ENCODE results near the gene TOMM70. TPM values are rescaled to one million over a fixed set of nuclear protein-coding genes. Genes with fewer than 3 reads are reported as not detected.

TOMM70 gene
- total and polyA plus RNA-seq, 10 donors = 10.6 to 37.2 (median 30.4) TPM

GRCh38 chr3:100425316-100425715 is 24.4 kb upstream of the TOMM70 start:
- no peak for DNase-seq
- Histone ChIP-seq H3K36me3 (no peaks in the 10 kb centered on the region), H3K27me3 (replicated peaks in 1 of 7) (no peaks in the 10 kb centered on the region), H3K9me3 (no peaks in the 10 kb centered on the region), H3K4me1 (no peaks in the 10 kb centered on the region), H3K4me3 (no peak overlapping the region), H3K27ac (no peak overlapping the region)
- TF ChIP-seq CTCF (IDR thresholded peaks at IDR 0.05 in 8 of 11, conservative IDR thresholded peaks at IDR 0.05 in 3 of 11) (no peak), POLR2AphosphoS5 (IDR thresholded peaks at IDR 0.05) (no peak), POLR2A (IDR thresholded peaks at IDR 0.05) (no peak)
- intact Hi-C loops (cut with DNase I; ENCODE audit: low total_unique reads) = no loop called here
- WGBS, 5 donors = 74 to 100% (median 88%) methylated on average over 1 of the region's 1 CpG

GRCh38 chr3:100424261-100424660 is 23.4 kb upstream of the TOMM70 start:
- intact Hi-C loops (cut with DNase I; ENCODE audit: low total_unique reads) = no loop called here
- no peak for TF ChIP-seq POLR2AphosphoS5 (IDR thresholded peaks at IDR 0.05)
- TF ChIP-seq POLR2A (IDR thresholded peaks at IDR 0.05) = no peak
- no peak for TF ChIP-seq CTCF (IDR thresholded peaks at IDR 0.05 in 8 of 11, conservative IDR thresholded peaks at IDR 0.05 in 3 of 11)
- Histone ChIP-seq H3K4me1 (peaks cover 0 to 6% (median 0%) of the 10 kb centered on the region in 6 donors), H3K9me3 (no peaks in the 10 kb centered on the region), H3K4me3 (no peak overlapping the region), H3K27me3 (replicated peaks in 1 of 7) (no peaks in the 10 kb centered on the region), H3K27ac (no peak overlapping the region), H3K36me3 (no peaks in the 10 kb centered on the region)
- WGBS, 5 donors = 87 to 94% (median 91%) methylated on average over 2 of the region's 2 CpGs
- no peak for DNase-seq

GRCh38 chr3:100423611-100424010 is 22.7 kb upstream of the TOMM70 start:
- DNase-seq = no peak
- H3K27me3 ChIP-seq (replicated peaks in 1 of 7) = no peaks in the 10 kb centered on the region
- intact Hi-C loops (cut with DNase I; ENCODE audit: low total_unique reads) = no loop called here

GRCh38 chr3:100420885-100421284 is 20.0 kb upstream of the TOMM70 start:
- H3K27me3 ChIP-seq (replicated peaks in 1 of 7) = no peaks in the 10 kb centered on the region
- intact Hi-C loops (cut with DNase I; ENCODE audit: low total_unique reads) = no loop called here
- TF ChIP-seq POLR2AphosphoS5 (IDR thresholded peaks at IDR 0.05) = no peak
- TF ChIP-seq CTCF (IDR thresholded peaks at IDR 0.05 in 8 of 11, conservative IDR thresholded peaks at IDR 0.05 in 3 of 11) = no peak
- TF ChIP-seq POLR2A (IDR thresholded peaks at IDR 0.05) = no peak
- no peaks in the 10 kb centered on the region for H3K36me3 ChIP-seq
- H3K27ac ChIP-seq = no peak overlapping the region
- WGBS, 5 donors = 70 to 92% (median 86%) methylated on average over 2 of the region's 2 CpGs
- no peaks in the 10 kb centered on the region for H3K9me3 ChIP-seq
- DNase-seq = no peak
- H3K4me3 ChIP-seq = no peak overlapping the region
- H3K4me1 ChIP-seq = peaks cover 0 to 7% (median 0%) of the 10 kb centered on the region in 6 donors

More at GRCh38 chr3:100423611-100424010, 22.7 kb upstream of the TOMM70 start:
- H3K36me3 ChIP-seq = no peaks in the 10 kb centered on the region
- no peaks in the 10 kb centered on the region for H3K9me3 ChIP-seq
- TF ChIP-seq POLR2AphosphoS5 (IDR thresholded peaks at IDR 0.05) = no peak
- H3K4me1 ChIP-seq = peaks cover 0 to 7% (median 0%) of the 10 kb centered on the region in 6 donors
- H3K27ac ChIP-seq = no peak overlapping the region
- WGBS, 5 donors = 94 to 96% (median 95%) methylated on average over 5 of the region's 5 CpGs
- no peak overlapping the region for H3K4me3 ChIP-seq

GRCh38 chr3:100419406-100419805 is 18.5 kb upstream of the TOMM70 start:
- intact Hi-C loops (cut with DNase I; ENCODE audit: low total_unique reads) = no loop called here
- peaks cover 0 to 7% (median 0%) of the 10 kb centered on the region in 6 donors for H3K4me1 ChIP-seq
- no peak overlapping the region for H3K27ac ChIP-seq
- no peak overlapping the region for H3K4me3 ChIP-seq
- no peak for DNase-seq
- H3K9me3 ChIP-seq = no peaks in the 10 kb centered on the region
- no peaks in the 10 kb centered on the region for H3K27me3 ChIP-seq (replicated peaks in 1 of 7)
- no peak for TF ChIP-seq CTCF (IDR thresholded peaks at IDR 0.05 in 8 of 11, conservative IDR thresholded peaks at IDR 0.05 in 3 of 11)
- TF ChIP-seq POLR2AphosphoS5 (IDR thresholded peaks at IDR 0.05) = no peak
- no peak for TF ChIP-seq POLR2A (IDR thresholded peaks at IDR 0.05)
- 83 to 100% (median 91%) methylated on average over 1 of the region's 1 CpG for WGBS, 5 donors
- H3K36me3 ChIP-seq = no peaks in the 10 kb centered on the region
